ENCODE data around the gene LY6G6D.

LY6G6D gene

GRCh38 chr6:31717499-31718222, 2.5 kb downstream of the LY6G6D start:
- no peak for DNase-seq (ENCODE audit: low read depth in 1 of 2, low spot score in 1 of 2)

DNA sequence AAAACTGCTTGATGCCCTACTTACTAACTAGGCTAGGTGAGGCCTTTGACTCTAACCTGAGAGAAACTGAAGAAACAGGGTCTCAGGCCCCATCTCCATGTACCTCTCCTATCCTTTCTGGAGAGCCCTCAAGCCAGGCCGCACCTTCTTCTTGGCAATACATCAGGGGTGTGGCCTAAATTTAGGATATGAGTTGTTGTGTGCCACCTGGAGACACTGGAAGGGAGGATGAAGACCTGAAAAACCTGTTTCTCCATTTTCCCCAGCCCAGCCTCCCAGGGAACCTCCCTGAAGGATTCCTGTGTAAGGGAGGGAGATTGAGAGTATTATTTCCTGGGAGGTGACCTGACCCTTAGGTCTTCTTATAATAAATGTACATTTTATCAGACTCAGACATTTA, 3.1 kb downstream of the LY6G6D start:
- DNase-seq (ENCODE audit: low read depth in 1 of 2, low spot score in 1 of 2), result no peak

DNA sequence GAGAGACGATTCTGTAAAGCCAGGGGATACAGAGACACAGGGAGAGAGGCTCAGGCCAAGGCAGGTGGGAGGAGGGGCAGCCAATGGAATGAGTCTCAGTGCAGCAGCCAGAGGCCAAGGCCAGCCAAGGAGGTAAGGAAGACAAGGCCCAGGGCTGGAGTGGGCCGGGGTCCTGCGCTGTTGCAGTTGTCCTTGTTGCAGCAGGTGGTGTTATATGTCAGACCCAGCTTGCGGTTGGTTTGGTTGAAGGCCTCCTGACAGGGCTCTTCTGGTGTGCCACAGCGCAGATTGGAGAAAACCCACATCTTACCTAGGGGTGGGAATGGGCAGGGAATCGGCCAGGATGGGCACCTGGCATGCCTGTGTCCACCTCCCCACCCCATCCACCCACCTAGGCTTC, 3.9 kb downstream of the LY6G6D start:
- DNase-seq (ENCODE audit: low read depth in 1 of 2, low spot score in 1 of 2), result no peak

DNA sequence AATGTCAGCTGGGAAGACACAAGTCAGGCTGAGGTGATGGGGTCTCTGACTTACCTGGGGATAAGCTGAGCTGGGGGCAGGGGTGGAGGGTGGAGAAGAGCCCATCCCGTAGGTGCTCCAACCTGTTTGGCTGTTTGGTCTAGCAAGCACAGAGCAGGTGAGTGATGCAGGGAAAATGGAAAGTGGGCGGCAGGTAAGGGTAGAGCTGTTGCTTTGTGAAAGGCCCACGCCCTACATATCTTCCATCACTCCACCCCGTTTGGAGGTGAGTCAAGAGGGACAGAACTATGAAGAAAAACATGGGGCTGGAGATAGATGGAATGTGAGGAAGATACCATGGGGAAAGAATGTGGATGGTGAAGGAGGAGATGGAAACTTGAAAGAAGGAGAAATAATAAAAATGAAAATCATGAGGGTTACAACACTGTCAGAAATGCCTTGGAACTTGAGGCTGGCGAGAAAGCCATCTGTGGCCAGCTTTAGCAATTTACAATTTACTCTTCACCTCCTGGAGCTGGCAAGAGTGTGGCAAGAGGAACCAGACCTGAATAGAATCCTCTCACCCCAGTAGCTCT, 5.1 kb downstream of the LY6G6D start:
- no peak for DNase-seq (ENCODE audit: low read depth in 1 of 2, low spot score in 1 of 2)

DNA sequence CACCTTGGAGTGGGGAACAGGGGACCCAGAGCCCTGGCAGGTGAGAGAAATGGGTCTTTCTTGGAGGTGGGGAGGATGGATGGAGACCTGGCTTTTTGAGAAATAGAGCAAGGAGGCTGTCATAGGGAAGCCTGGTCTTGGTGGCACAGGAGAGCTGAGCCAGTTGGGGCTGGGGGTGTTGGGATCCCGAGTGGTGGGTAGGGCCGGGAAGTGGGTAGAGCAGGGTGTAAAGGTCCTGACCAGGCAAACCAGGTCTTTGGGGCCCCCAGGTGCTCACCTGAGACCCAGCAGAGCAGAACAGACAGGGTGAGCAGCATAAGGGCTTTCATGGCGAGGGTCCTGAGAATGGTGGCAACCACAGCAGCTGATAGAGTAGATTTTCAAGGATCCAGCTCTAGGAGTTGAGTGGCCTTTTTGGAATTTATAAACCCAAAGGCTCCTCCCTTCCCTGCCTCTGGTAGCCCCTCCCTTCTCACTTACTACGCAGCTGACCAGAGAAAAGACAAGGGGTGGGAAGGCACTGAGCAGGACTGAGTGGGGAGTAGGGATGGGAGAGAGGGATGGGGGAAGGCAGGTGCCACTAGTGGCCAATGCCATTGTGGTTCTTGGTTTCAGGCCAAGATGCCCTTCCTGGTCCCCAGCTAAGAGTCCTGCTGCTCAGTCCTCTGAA, 6.3 kb downstream of the LY6G6D start, which contains the start of gene LY6G6C:
Gene LY6G6C (minus strand): TSS at position 396 of the 670 bp plus-strand sequence. CDS start 67 bp downstream, at position 329.
- no peak for DNase-seq (ENCODE audit: low read depth in 1 of 2, low spot score in 1 of 2)

GRCh38 chr6:31722173-31722572, 7.0 kb downstream of the LY6G6D start:
- DNase-seq (ENCODE audit: low read depth in 1 of 2, low spot score in 1 of 2), result no peak

DNA sequence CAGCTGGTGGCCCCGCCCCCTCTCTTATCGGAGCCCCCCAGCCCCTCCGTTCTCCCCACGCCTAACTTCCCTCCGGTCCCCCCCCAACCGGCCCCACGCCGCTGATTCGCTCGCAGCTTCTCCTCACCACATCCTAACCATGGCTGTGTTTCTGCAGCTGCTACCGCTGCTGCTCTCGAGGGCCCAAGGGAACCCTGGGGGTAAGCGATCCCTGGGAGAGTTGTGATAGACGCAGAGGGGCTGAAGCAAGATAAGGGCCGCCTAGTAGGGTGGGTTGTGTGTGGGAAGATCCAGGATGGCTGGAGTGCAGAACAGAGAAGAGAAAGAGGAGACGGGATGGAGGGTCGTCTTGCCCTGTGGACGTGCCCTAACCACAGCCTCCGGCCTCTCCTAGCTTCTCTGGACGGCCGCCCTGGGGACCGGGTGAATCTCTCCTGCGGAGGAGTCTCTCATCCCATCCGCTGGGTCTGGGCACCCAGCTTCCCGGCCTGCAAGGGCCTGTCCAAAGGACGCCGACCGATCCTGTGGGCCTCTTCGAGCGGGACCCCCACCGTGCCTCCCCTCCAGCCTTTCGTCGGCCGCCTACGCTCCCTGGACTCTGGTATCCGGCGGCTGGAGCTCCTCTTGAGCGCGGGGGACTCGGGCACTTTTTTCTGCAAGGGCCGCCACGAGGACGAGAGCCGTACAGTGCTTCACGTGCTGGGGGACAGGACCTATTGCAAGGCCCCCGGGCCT, 8.3 kb downstream of the LY6G6D start, which contains the start of gene MPIG6B:
Gene MPIG6B (plus strand): TSS at position 129 of the 735 bp plus-strand sequence. CDS start 11 bp downstream, at position 140.
- no peak for DNase-seq (ENCODE audit: low read depth in 1 of 2, low spot score in 1 of 2)

DNA sequence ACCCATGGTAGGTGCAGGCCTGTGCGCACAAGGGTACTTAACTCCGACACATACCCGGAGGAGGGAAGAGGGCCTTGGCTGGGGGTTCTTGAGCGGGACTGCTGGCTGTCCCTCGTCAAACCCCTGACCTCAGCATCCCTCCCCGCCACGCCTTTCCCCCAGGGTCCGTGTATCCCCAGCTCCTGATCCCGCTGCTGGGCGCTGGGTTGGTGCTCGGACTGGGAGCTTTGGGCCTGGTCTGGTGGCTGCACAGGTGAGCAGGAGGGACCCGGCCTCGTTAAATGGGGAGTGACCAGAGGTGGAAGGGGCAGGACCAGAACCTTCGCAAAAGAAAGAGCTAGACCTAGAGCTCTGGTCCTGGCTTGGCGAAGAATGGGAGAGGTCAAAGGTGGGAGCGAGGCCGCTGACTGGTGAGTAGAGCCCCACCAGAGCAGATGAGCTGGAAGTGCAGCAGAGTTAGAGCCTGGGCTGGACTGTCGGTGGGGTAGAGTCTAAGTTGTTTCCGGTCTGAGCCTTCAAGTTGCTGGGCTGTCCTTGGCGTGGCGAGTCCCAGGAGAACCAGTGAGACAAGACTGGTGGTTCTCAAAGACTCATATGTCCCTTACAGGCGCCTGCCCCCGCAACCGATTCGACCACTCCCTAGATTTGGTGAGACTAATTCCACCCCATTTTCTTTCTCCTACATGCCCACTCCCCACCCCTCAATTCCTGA, 9.0 kb downstream of the LY6G6D start:
- no peak for DNase-seq (ENCODE audit: low read depth in 1 of 2, low spot score in 1 of 2)

DNA sequence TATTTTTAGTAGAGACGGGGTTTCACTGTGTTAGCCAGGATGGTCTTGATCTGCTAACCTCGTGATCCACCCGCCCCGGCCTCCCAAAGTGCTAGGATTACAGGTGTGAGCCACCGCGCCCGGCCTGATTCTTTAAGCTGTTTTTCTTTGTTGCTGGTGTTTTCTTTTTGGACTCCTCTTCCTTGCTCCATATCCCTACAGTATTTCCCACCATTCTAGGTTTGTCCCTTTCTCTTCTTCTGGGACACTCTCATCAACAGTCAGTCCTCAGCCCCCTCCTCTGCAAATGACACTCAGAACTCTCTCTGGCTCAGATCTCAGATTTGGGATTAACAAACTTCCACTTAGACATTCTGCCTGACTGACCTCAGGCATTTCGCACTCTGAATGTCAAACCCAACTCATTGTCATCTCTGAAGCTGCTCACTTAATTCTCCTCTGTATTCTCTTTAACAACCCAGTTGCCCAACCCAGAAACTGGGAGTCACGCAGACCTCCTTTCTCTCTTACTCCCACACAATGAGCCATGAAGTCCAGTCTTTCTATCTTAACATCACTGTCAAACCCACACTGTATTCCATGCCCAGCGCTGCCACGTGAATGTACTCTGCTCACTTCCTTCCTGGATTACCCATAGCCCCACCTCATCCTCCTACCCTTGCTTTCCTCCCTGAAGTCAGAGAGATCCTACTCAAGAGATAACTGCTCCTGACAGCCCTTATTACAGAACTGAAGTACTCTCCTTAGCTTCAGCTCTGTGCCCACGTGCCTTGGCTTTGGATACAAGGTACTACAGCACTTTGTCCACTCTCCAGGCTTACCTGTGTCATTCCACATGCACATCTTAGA, 10.6 kb downstream of the LY6G6D start:
- DNase-seq (ENCODE audit: low read depth in 1 of 2, low spot score in 1 of 2), result no peak

DNA sequence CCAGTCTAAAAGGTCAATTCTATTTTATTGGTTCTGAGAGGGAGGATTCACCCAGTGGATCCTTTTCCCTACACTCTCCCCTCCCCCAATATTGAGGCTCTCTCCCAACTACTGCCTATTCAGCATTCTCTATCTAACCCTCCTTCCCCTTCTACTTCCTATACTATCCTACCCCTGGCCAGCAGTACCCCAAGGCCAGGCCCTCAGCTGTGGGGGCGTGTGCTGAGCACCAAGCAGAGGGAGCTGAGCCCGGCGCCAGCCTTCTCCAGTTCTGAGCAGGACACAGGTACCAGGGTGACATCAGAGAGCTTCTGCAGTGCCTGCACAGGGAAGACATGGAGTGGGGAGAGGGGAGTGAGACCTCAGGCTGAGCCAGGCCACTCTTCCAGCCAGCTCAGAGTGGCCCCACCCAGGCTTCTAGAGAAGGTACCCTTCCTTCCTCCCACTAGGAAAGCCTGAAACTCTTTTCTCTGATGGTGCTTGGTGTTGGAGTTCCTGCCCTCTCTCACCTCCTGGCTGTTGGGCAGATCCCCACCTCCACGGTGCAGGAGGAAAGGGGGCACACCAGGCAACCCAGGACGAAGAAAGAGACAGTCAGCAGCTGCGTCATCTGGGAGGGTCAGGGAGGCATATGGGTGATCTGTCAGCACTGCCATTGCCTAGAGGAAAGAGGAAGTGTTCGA, 12.0 kb downstream of the LY6G6D start:
- DNase-seq (ENCODE audit: low read depth in 1 of 2, low spot score in 1 of 2), result no peak

- no peak for DNase-seq (ENCODE audit: low read depth in 1 of 2, low spot score in 1 of 2)
Measured at GRCh38 chr6:31727717-31728671, 12.8 kb downstream of the LY6G6D start.

- DNase-seq (ENCODE audit: low read depth in 1 of 2, low spot score in 1 of 2), result no peak
Measured at GRCh38 chr6:31728767-31729514, 13.8 kb downstream of the LY6G6D start, which contains the start of gene DDAH2. DDAH2 (minus strand) TSS chr6:31729299; CDS start chr6:31729161, 138 bp downstream.

GRCh38 chr6:31729515-31729978, 14.4 kb downstream of the LY6G6D start:
- peak; percentile 55 to 67 for DNase-seq (ENCODE audit: low read depth in 1 of 2, low spot score in 1 of 2)

DNA sequence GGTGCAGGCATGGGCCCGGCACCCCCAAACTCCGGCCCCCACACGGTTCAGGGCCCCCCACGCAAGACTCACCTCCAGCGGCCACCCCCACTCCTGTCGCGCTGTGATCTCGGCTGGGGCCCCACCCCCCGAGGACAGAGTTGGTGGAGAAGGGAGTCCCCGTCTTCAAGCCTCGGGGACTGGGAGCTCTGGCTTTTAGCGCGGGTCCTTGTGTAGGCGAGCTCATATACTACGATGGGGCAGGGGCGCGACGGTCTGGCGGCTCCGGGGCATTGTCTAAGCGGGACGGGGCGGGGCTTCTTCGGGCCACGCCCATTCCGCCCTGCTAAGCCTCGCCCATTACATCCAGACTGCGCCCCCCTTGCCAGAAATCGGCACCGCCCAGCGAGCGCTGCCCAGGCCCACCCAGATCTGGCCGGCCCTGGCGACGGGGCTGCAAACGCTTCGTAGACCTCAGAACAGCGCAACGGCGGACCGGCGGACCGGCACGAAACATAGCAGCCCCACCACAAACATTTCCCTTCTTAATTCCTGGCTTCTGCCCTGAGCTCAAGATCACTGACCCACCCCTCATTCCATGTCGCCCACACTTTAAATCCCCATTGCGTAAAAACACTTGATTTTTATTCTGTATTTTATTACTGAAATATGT, 15.0 kb downstream of the LY6G6D start:
- DNase-seq (ENCODE audit: low read depth in 1 of 2, low spot score in 1 of 2), result peak; percentile 32 to 42

DNA sequence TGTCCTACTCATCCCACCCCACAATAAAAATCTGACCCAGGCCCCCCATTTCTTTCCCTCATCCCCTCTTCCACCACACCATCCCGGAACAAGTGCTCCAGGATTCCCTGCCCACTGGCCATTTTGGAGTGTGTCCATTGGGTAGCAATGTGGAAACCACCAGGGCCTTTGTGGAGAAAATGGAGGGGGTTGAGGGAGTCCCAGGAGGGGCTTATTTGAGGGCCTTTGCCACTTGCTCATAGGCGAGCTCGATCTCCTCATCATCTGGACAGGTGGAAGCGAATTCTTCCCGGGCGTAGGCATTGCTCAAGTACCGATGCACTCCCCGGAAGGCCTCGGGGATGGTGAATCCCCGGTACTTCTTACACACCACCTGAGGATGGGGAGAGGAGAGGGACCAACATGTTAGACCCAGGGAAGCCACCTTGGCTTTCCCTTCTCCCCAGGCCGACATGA, 15.5 kb downstream of the LY6G6D start:
- DNase-seq (ENCODE audit: low read depth in 1 of 2, low spot score in 1 of 2), result no peak

- DNase-seq (ENCODE audit: low read depth in 1 of 2, low spot score in 1 of 2), result no peak
Measured at GRCh38 chr6:31732029-31732428, 16.9 kb downstream of the LY6G6D start.

GRCh38 chr6:31733734-31734133, 18.6 kb downstream of the LY6G6D start:
- DNase-seq (ENCODE audit: low read depth in 1 of 2, low spot score in 1 of 2), result no peak

Data from activated CD4-positive, alpha-beta T cell treated with anti-CD3 and anti-CD28 coated beads, Interleukin-2, amount 50 U/mL, for 24 hours (primary cell).